ENCODE data around the gene TTLL8.

TTLL8 gene

DNA sequence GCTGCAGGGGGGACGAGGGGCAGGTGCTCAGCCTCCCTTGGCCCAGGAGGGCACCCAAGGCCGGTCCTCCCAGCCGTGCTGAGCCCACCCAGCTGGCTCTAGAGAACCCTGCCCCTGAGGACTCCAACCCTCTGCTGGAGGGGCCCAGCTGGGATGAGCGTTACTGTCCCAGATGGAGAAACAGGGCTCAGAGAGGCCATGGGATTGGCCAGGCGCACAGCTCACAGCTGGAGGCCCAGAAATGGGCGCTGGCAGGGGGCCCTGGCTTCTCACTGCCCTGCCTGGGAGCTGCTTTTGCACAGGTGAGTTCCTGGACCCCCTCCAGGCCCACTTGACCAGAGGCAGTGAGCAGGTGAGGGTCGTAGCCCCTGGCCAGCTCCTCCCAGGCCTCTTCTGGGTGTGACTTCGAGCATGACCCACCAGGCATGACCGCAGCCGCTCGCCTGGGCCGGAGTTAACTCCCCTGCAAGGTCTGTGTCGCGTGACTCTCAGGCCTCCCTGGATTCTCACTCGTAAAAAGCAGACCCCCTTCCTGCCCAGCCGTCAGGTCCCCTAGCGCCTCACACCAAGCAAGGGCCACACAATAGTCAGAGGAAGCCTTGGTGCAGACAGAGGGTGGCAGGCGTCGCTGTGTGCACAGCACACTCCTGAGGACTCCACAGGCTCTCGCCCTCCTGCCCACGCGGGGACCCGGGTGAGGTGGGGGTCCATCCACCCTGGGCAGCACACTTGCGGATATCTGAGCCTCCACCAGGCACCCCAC, 25.8 kb downstream of the TTLL8 start:
- Histone ChIP-seq H3K4me3 (ENCODE audit: low read length in 2 of 2) (no peak overlapping the region), H3K27me3 (ENCODE audit: control insufficient read depth in 2 of 2, insufficient read depth in 2 of 2, low read length in 2 of 2) (peaks cover 0 to 6% of the 10 kb centered on the region in 2 donors)

DNA sequence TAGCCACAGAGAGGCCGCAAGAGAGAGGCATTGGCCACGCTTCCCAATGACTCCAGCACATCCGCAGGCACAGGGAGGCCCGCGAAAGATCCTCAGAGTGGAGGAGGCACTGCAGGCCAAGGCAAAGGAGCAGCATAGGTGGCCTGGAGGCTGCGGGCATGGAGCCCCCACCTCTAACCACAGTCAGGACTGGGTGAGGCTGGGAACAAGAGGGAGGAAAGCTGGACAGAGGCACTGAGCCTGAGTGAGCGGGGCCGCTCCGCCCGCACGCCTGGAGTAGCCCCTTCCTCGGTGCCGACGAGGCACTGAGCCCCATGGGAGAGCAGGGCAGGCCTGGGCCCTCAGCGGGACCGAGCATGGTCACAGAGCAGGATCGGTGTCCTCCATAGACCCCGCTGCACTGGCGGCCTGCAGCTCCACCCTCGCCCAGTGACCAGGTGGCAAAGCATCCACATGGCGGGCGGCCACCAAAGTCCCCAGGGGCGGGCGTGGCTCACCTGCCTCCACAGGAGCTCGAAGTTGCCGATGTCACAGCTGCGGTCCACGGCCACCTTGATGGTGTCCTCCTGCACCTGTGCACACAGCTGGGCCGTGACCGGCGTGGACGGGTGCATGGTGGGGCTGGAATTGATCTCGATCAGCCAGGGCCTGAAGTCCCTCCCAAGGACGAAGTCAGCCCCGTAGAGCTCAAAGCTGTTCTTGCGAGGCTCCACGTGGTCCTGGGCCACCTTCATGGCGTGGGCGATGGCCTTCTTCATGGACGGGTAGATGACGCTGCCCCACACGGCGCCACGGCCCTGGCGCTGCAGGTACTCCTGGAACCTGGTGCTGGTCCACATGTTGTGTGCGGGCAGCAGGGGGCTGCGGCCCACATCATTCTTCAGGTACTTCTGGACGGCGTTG, 26.7 kb downstream of the TTLL8 start:
- Histone ChIP-seq H3K36me3 (ENCODE audit: control insufficient read depth in 2 of 2, insufficient read depth in 2 of 2, low read length in 2 of 2) (no peaks in the 10 kb centered on the region), H3K27me3 (ENCODE audit: control insufficient read depth in 2 of 2, insufficient read depth in 2 of 2, low read length in 2 of 2) (peaks cover under 1 to 8% of the 10 kb centered on the region in 2 donors), H3K4me1 (ENCODE audit: control insufficient read depth in 2 of 2, insufficient read depth in 2 of 2, low read length in 2 of 2) (no peaks in the 10 kb centered on the region), H3K4me3 (ENCODE audit: low read length in 2 of 2) (no peak overlapping the region), H3K27ac (ENCODE audit: low read depth in 2 of 2, low read length in 2 of 2) (no peak overlapping the region), H3K9me3 (ENCODE audit: control insufficient read depth in 2 of 2, low read length in 2 of 2) (no peaks in the 10 kb centered on the region), H3K9ac (ENCODE audit: low read depth in 1 of 2, low read length in 2 of 2) (no peak overlapping the region)

More for the DNA sequence above, 25.8 kb downstream of the TTLL8 start:
- H3K9me3 ChIP-seq (ENCODE audit: control insufficient read depth in 2 of 2, low read length in 2 of 2), result no peaks in the 10 kb centered on the region
- no peak overlapping the region for H3K27ac ChIP-seq (ENCODE audit: low read depth in 2 of 2, low read length in 2 of 2)
- H3K4me1 ChIP-seq (ENCODE audit: control insufficient read depth in 2 of 2, insufficient read depth in 2 of 2, low read length in 2 of 2), result no peaks in the 10 kb centered on the region
- H3K36me3 ChIP-seq (ENCODE audit: control insufficient read depth in 2 of 2, insufficient read depth in 2 of 2, low read length in 2 of 2), result no peaks in the 10 kb centered on the region
- no peak overlapping the region for H3K9ac ChIP-seq (ENCODE audit: low read depth in 1 of 2, low read length in 2 of 2)

DNA sequence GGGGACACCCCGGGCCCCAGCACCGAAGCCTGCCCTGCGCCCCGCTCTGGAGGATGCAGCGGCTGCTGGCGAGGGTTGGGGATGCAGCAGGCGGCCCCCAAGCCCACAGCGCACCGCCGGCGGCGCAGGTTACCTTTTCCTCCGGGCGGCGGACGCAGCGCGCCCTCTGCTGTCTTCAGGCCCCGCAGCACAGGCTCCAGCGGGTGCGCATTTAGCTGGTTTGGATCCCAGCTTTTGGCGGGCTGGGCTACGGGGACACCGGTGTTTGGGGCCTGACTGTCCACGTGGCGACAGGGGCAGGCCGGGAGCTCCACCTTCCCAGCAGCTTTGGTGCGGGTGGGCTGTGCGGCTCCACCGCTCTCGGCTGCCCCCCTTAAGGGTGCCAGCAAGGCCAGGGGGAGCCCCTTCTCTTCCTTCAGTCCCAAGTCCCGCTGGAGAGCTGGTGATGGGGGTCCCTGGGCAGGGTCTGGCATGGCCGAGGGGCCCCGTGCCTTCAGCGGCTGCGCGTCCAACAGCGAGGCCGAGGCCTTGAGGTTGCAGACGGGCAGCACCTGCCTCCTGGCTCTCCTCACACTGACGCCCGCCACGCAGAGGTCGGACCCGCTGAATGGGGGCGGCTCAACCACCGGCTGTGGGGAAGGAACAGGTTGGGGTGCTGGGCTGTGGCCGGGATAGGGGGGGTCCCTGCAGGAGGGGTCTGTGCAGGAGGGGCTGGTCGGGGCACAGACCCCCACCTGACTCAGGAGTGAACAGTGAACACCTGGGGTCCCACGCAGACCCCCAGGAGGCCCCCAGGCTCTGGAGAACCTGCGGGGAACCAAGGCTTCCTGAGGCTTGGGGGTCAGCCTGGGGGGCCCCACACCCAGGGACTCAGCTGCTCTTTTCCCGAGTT, 27.6 kb downstream of the TTLL8 start:
- no peak overlapping the region for H3K27ac ChIP-seq (ENCODE audit: low read depth in 2 of 2, low read length in 2 of 2)
- no peaks in the 10 kb centered on the region for H3K9me3 ChIP-seq (ENCODE audit: control insufficient read depth in 2 of 2, low read length in 2 of 2)
- H3K4me1 ChIP-seq (ENCODE audit: control insufficient read depth in 2 of 2, insufficient read depth in 2 of 2, low read length in 2 of 2), result no peaks in the 10 kb centered on the region
- no peaks in the 10 kb centered on the region for H3K36me3 ChIP-seq (ENCODE audit: control insufficient read depth in 2 of 2, insufficient read depth in 2 of 2, low read length in 2 of 2)
- peaks cover 2 to 8% of the 10 kb centered on the region in 2 donors for H3K27me3 ChIP-seq (ENCODE audit: control insufficient read depth in 2 of 2, insufficient read depth in 2 of 2, low read length in 2 of 2)
- no peak overlapping the region for H3K9ac ChIP-seq (ENCODE audit: low read depth in 1 of 2, low read length in 2 of 2)
- no peak overlapping the region for H3K4me3 ChIP-seq (ENCODE audit: low read length in 2 of 2)

DNA sequence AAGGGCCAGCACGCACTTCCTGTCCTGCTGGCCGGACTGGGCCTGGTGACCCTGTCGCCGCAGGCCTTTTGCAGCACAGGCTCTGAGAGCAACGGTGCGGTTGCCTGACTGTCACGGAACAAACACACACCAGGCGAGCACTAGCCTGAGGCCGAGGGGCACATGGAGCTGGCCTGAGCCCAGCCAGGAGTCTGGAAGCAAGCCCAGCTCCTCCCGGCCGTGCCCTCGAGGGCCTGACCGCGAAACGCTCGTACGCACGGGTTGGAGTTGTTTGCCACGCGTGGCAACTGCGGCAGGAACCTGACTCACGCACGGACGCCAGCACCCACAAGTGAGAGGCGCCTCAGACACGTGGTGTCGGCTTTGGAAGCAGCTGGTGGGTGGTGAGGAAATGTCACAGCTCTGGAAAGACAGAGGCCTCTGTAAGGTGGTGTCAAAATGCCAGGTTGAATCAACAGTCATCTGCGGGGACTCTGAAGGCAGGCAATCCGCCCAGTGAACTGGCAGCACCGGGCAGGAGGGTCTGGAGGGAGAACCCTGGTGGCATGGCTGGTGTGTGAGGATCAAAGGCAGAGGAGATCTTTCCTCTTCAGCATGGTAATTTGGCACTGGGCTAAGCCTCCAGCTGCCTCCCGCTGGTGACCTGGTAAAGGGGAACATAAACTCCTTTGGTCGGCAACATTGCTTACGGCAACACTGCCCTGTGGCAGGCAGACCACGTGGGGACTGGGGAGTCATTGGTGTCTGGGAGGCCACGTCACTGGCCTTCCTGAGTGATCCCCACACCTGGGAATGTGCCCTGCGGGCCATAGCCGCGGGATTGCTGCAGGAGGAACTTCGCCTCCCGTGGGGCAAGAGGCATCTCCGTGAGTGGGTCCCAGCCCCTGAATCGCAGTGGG, 30.2 kb downstream of the TTLL8 start:
- Histone ChIP-seq H3K36me3 (ENCODE audit: control insufficient read depth in 2 of 2, insufficient read depth in 2 of 2, low read length in 2 of 2) (no peaks in the 10 kb centered on the region), H3K27ac (ENCODE audit: low read depth in 2 of 2, low read length in 2 of 2) (no peak overlapping the region), H3K4me1 (ENCODE audit: control insufficient read depth in 2 of 2, insufficient read depth in 2 of 2, low read length in 2 of 2) (no peaks in the 10 kb centered on the region), H3K27me3 (ENCODE audit: control insufficient read depth in 2 of 2, insufficient read depth in 2 of 2, low read length in 2 of 2) (peaks cover 2 to 8% of the 10 kb centered on the region in 2 donors), H3K9ac (ENCODE audit: low read depth in 1 of 2, low read length in 2 of 2) (no peak overlapping the region), H3K9me3 (ENCODE audit: control insufficient read depth in 2 of 2, low read length in 2 of 2) (no peaks in the 10 kb centered on the region), H3K4me3 (ENCODE audit: low read length in 2 of 2) (no peak overlapping the region)

DNA sequence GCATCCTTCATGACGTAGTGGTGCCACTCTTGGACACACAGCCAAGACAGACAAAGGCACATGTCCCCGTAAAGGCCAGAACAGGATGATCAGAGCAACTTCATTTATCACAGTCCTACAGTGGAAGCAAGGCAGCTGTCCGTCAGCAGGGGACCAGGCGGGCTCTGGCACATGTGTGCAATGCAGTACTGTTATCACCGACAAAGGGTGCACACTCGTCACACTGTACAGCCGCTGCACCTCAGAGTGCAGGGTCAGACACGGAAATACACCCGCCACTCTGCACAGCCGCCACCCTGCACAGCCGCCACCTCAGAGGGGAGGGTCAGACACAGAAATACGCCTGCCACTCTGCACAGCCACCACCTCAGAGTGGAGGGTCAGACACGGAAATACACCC, 32.1 kb downstream of the TTLL8 start:
- H3K27me3 ChIP-seq (ENCODE audit: control insufficient read depth in 2 of 2, insufficient read depth in 2 of 2, low read length in 2 of 2), result peaks cover 8 to 11% of the 10 kb centered on the region in 2 donors
- H3K27ac ChIP-seq (ENCODE audit: low read depth in 2 of 2, low read length in 2 of 2), result no peak overlapping the region
- no peaks in the 10 kb centered on the region for H3K36me3 ChIP-seq (ENCODE audit: control insufficient read depth in 2 of 2, insufficient read depth in 2 of 2, low read length in 2 of 2)
- H3K9me3 ChIP-seq (ENCODE audit: control insufficient read depth in 2 of 2, low read length in 2 of 2), result no peaks in the 10 kb centered on the region
- no peaks in the 10 kb centered on the region for H3K4me1 ChIP-seq (ENCODE audit: control insufficient read depth in 2 of 2, insufficient read depth in 2 of 2, low read length in 2 of 2)
- H3K4me3 ChIP-seq (ENCODE audit: low read length in 2 of 2), result no peak overlapping the region
- no peak overlapping the region for H3K9ac ChIP-seq (ENCODE audit: low read depth in 1 of 2, low read length in 2 of 2)

DNA sequence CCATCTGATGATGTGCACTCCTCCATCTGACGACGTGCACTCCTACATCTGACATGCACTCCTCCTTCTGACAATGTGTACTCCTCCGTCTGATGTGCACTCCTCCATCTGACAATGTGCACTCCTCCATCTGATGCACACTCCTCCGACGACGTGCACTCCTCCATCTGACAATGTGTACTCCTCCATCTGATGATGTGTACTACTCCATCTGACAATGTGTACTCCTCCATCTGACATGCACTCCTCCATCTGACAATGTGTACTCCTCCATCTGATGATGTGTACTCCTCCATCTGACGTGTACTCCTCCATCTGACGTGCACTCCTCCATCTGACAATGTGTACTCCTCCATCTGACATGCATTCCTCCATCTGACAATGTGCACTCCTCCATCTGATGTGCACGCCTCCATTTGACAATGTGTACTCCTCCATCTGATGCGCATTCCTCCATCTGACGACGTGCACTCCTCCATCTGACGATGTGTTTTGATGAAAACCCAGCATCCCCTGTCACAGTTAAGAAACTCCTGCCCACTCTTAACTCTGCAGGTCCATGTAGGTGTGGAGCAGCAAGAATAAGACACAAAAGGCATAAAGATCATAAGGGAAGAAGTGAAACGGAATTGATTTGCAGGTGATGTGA, 35.8 kb downstream of the TTLL8 start:
- H3K9me3 ChIP-seq (ENCODE audit: control insufficient read depth in 2 of 2, low read length in 2 of 2), result no peaks in the 10 kb centered on the region
- no peak overlapping the region for H3K9ac ChIP-seq (ENCODE audit: low read depth in 1 of 2, low read length in 2 of 2)
- H3K4me3 ChIP-seq (ENCODE audit: low read length in 2 of 2), result no peak overlapping the region

DNA sequence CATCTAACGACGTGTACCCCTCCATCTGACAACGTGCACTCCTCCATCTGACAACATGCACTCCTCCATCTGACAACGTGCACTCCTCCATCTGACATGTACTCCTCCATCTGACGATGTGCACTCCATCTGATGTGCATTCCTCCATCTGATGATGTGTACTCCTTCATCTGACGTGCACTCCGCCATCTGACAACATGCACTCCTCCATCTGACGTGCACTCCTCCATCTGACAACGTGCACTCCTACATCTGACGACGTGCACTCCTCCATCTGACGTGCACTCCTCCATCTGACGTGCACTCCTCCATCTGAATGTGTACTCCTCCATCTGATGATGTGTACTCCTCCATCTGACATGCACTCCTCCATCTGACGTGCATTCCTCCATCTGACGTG, 37.5 kb downstream of the TTLL8 start:
- Histone ChIP-seq H3K4me1 (ENCODE audit: control insufficient read depth in 2 of 2, insufficient read depth in 2 of 2, low read length in 2 of 2) (no peaks in the 10 kb centered on the region), H3K27ac (ENCODE audit: low read depth in 2 of 2, low read length in 2 of 2) (no peak overlapping the region), H3K9me3 (ENCODE audit: control insufficient read depth in 2 of 2, low read length in 2 of 2) (no peaks in the 10 kb centered on the region), H3K36me3 (ENCODE audit: control insufficient read depth in 2 of 2, insufficient read depth in 2 of 2, low read length in 2 of 2) (no peaks in the 10 kb centered on the region), H3K4me3 (ENCODE audit: low read length in 2 of 2) (no peak overlapping the region), H3K9ac (ENCODE audit: low read depth in 1 of 2, low read length in 2 of 2) (no peak overlapping the region), H3K27me3 (ENCODE audit: control insufficient read depth in 2 of 2, insufficient read depth in 2 of 2, low read length in 2 of 2) (peaks cover 12 to 23% of the 10 kb centered on the region in 2 donors)

More for the DNA sequence above, 35.8 kb downstream of the TTLL8 start:
- no peaks in the 10 kb centered on the region for H3K4me1 ChIP-seq (ENCODE audit: control insufficient read depth in 2 of 2, insufficient read depth in 2 of 2, low read length in 2 of 2)
- H3K36me3 ChIP-seq (ENCODE audit: control insufficient read depth in 2 of 2, insufficient read depth in 2 of 2, low read length in 2 of 2), result no peaks in the 10 kb centered on the region
- peaks cover 10 to 15% of the 10 kb centered on the region in 2 donors for H3K27me3 ChIP-seq (ENCODE audit: control insufficient read depth in 2 of 2, insufficient read depth in 2 of 2, low read length in 2 of 2)
- H3K27ac ChIP-seq (ENCODE audit: low read depth in 2 of 2, low read length in 2 of 2), result no peak overlapping the region

DNA sequence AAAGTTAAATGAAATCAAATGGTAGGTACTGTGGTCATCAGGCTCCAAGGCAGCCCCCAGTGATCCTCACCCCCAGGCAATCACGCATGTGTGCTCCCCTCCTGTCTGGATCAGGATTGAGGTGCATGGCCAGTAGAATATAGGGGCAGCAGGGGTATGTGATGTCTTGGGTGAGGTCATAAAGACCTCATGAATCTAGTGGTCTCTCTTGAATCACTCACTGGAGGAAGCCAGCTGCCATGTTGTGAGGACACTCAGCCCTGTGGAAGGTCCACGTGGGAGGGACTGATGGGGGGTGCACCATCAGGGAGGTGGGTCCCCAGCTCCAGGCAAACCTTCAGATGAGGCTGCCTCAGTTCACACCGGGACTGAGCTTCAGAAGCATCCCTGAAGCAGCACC, 38.8 kb downstream of the TTLL8 start:
- Histone ChIP-seq H3K36me3 (ENCODE audit: control insufficient read depth in 2 of 2, insufficient read depth in 2 of 2, low read length in 2 of 2) (no peaks in the 10 kb centered on the region), H3K4me3 (ENCODE audit: low read length in 2 of 2) (no peak overlapping the region), H3K27me3 (ENCODE audit: control insufficient read depth in 2 of 2, insufficient read depth in 2 of 2, low read length in 2 of 2) (peaks cover 12 to 27% of the 10 kb centered on the region in 2 donors), H3K4me1 (ENCODE audit: control insufficient read depth in 2 of 2, insufficient read depth in 2 of 2, low read length in 2 of 2) (no peaks in the 10 kb centered on the region), H3K9me3 (ENCODE audit: control insufficient read depth in 2 of 2, low read length in 2 of 2) (no peaks in the 10 kb centered on the region), H3K9ac (ENCODE audit: low read depth in 1 of 2, low read length in 2 of 2) (no peak overlapping the region), H3K27ac (ENCODE audit: low read depth in 2 of 2, low read length in 2 of 2) (no peak overlapping the region)
